GM19351 (cell line): ENCODE data around the gene LSM3.
"Not testable (repeated sequence)": the region's sequence is repeated elsewhere in the genome, so short reads cannot be mapped to it uniquely, and the experiment has no call there.

Experiments used
- ATAC-seq: cut with Tn5 transposase; IDR thresholded peaks from one replicate; pipeline ENCODE4 v1.9.1; 2021; ENCODE audit warnings: mild to moderate bottlenecking, moderate library complexity; ENCODE audit not compliant: unreplicated experiment

Gene LSM3

GRCh38 chr3:14216257-14217048 lies 37.8 kb downstream of the LSM3 start:
- ATAC-seq: no peak

- no peak for ATAC-seq
These were observed 39.7 kb downstream of the LSM3 start for GRCh38 chr3:14218355-14218754.

- ATAC-seq: no peak
These were observed 42.3 kb downstream of the LSM3 start for GRCh38 chr3:14220933-14221332.

- ATAC-seq: no peak
These were observed 43.3 kb downstream of the LSM3 start for GRCh38 chr3:14221902-14222301.

DNA sequence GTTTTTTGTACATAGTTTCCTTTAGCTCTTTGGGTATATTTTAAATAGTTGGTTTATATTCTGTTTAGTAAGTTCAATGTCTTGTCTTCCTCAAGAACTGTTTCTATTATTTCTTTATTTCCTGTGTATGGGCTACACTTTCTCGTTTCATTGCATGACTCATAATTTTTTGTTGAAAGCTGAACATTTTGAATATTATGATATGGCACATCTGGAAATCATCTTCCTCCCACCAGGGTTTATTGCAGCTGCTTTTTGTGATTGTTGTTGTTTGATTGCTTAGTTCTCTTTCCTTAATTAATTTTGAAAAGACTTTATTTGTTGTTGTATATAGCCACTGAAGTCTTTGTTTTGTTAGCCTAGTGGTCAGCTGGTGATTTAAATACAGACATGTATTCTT lies 43.8 kb downstream of the LSM3 start:
- ATAC-seq: no peak

GRCh38 chr3:14222900-14223594 lies 44.4 kb downstream of the LSM3 start:
- ATAC-seq: no peak

GRCh38 chr3:14223595-14223994 lies 45.0 kb downstream of the LSM3 start:
- ATAC-seq: no peak

DNA sequence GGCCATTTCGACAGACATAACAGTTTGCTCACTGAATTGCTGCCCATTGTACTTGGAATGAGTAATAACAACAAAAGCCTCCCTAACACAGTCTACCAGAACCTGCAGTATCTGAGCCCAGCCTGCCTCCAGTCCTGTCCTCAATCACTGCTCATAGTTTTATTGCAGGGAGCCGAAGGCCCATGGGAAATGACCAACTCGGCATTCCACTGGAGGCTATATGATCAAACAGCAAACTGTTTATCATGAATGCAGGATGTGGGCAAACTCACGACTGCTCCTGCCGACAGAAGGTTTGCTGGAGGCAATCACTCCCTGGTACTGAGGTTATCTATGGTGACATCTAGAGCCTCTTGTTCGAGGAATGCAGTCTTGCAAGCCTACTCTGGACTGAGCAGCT lies 46.3 kb downstream of the LSM3 start:
- ATAC-seq: no peak

DNA sequence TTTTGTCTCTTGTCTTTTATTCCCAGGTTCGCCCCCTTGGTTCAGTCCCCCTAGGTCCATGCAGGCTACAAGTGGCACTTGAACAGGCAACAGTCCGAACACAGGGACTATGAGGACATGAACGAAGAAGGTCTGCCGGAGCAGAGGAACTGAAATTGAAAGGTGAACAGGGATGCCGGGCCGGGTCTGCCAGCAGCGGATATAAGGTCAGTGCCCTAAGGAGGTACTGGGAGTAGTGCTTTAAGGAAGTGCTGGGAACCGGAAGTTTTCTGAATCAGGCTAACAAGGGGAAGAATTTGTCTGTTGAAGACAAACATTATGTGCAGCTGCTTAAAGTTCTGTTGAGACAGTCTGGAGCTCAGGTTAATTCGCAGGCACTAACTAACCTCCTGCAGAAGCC lies 46.8 kb downstream of the LSM3 start:
- ATAC-seq: peak; percentile 58

- not testable (repeated sequence) for ATAC-seq
These were observed 47.7 kb downstream of the LSM3 start for GRCh38 chr3:14226351-14226750.

DNA sequence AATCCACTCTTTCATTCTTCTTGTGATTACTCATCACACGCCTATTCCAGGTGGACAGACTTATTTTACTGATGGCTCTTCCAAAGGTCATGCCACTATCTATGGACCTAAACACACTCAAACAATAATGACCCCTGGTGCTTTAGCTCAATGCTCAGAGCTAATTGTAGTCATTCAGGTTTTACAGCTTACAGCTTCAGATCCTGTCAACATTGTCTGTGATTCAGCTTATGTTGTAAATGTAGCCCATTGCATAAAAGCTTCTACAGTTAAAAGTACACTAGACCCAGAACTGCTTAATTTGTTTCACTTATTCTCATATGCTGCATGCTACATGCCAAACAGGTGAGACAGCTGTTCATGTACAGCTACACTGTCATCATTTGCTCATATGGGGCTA lies 49.2 kb downstream of the LSM3 start:
- ATAC-seq: no peak

DNA sequence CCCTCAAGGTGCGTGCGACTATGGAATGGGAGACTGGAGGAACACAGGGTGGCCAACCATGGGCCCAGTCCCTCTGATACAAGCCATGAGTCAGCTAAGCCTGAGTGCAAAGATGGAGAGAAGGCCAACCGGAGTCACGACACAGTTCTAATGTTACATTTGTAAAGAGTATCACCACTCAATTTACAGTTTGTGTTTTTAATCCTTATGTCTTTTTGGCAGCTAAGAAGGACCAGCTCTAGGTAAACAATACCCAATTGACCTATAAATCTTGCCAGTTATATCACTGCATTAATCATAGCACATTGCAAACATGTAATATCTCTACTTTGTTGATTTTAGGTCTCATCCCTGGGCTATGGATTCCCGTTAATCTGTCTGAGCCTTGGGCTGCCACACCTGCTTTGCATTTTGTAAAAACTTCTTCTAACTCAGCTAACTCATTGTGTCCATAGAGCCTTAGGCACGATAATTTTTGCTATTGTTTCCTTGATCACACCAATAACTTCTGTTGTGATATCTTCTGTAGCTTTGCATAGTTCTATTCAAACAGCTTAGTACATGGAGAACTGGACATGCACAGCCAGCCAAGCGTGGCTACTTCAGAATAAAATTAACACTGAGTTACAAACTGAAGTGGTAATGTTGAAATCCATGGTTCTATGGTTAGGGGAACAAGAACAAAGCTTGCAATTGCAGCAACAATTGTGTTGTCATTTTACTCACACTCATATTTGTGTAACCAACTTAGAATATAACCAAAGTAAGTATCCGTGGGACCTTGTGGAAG lies 50.3 kb downstream of the LSM3 start:
- ATAC-seq: no peak

- not testable (repeated sequence) for ATAC-seq
These were observed 51.1 kb downstream of the LSM3 start for GRCh38 chr3:14229695-14230094.

- no peak for ATAC-seq
These were observed 52.1 kb downstream of the LSM3 start for GRCh38 chr3:14230729-14231128.

DNA sequence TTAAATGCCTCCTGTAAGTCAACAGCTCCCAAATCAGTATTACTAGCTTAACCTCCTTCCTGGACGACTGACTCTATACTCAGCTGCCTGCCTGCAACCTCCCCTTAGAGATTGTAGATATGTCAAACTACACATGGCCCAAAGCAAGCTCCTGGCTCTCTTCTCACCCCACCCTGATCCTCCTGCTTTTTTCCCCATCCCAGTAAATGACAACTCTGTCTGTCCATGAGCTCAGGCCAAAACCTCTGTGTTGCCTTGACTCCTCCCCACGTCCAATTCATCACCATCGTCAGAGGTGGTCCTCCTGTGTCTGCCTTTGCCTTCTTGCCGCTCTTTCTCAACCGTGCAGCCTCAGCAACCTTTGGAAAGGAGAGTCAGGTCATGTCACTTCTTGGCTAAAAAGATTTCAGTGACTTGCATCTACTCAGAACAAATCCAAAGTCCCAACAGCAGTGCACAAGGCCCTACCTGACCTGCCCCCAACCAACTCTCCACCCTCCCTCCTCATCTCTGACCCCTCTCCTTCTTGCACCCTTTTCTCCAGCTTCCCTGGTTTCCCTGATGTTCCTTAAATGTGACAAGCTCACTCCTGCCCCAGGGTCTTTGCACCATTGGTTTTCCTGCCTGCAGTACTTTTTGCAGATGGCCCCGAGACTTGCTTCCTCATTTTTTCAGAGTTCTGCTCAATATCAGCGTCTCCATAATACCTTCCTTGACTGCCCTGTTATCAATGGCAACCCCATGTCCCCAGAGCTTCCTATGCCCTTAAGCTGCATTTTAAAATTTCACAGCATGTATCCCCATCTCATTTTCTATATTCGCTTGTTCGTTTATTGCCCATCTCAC lies 52.8 kb downstream of the LSM3 start:
- ATAC-seq: no peak

GRCh38 chr3:14231998-14232501 lies 53.4 kb downstream of the LSM3 start:
- ATAC-seq: no peak

GRCh38 chr3:14234251-14235002 lies 55.8 kb downstream of the LSM3 start:
- no peak for ATAC-seq

- ATAC-seq: no peak
These were observed 56.6 kb downstream of the LSM3 start for GRCh38 chr3:14235003-14235911.

DNA sequence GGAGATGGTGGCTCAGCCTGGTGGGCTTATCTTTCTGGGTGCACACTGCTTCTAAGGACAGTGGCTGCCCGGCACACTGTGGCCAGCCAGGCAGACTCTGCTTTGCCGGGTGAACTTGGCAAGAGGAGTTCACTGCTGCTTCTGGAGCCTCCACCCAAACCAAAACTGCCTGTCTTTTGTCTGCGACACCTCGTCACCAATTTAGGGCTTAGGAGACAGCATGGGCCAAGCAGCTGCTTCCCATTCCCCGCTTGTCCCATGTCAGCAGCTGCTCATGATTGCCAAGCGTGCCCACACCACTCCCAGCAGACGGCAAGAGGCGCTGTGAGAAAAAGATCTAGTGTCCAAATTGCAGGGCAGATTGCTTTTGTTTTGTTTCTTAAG lies 57.3 kb downstream of the LSM3 start:
- no peak for ATAC-seq
